Lower leg skin (tissue), 3 donors: ENCODE measurements around the gene BCL11A.

Source experiments
- POLR2A ChIP-seq, 2 donors: fragments of 450-650 bp; IDR thresholded peaks; one replicate each; pipeline ENCODE4 v1.6.1; 2016 to 2017; ENCODE audit warnings: antibody characterized with exemption in 2 of 2, mild to moderate bottlenecking in 1 of 2, moderate library complexity in 1 of 2
- TF ChIP-seq, protein P1 (sequence below), 3 donors: fragments of 450-650 bp; IDR thresholded peaks; one replicate each; pipeline ENCODE4 v1.5.1; 2016; ENCODE audit warnings: antibody characterized with exemption in 3 of 3, mild to moderate bottlenecking in 3 of 3, moderate library complexity in 2 of 3

GRCh38 chr2:60507211-60507965, 46.1 kb downstream of the BCL11A start:
- TF ChIP-seq, protein P1, sequence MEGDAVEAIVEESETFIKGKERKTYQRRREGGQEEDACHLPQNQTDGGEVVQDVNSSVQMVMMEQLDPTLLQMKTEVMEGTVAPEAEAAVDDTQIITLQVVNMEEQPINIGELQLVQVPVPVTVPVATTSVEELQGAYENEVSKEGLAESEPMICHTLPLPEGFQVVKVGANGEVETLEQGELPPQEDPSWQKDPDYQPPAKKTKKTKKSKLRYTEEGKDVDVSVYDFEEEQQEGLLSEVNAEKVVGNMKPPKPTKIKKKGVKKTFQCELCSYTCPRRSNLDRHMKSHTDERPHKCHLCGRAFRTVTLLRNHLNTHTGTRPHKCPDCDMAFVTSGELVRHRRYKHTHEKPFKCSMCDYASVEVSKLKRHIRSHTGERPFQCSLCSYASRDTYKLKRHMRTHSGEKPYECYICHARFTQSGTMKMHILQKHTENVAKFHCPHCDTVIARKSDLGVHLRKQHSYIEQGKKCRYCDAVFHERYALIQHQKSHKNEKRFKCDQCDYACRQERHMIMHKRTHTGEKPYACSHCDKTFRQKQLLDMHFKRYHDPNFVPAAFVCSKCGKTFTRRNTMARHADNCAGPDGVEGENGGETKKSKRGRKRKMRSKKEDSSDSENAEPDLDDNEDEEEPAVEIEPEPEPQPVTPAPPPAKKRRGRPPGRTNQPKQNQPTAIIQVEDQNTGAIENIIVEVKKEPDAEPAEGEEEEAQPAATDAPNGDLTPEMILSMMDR (IDR thresholded peaks at IDR 0.05) = no peak
- no peak for TF ChIP-seq POLR2A (IDR thresholded peaks at IDR 0.05)
